H1 (cell line): ENCODE measurements around the gene PRRT1.
"Not testable (repeated sequence)": the region's sequence is repeated elsewhere in the genome, so short reads cannot be mapped to it uniquely, and the experiment has no call there.

ENCODE experiments used
- CBX5 ChIP-seq: fragments of 300-800, 300-1000 bp; sonication (generic); IDR thresholded peaks from 2 replicates; pipeline ENCODE4 v1.7.1; 2016; ENCODE audit warnings: antibody characterized with exemption, low read length, low read depth
- CTCF ChIP-seq, 3 experiments: IDR thresholded peaks; 1 replicate in 2 of 3; 2 replicates in 1 of 3; pipeline versions ENCODE4 v1.5.1 to v1.6.1; 2011; ENCODE audit warnings: low read length in 3 of 3, mild to moderate bottlenecking in 3 of 3, inconsistent platforms in 2 of 3, low read depth in 1 of 3, moderate library complexity in 1 of 3; ENCODE audit not compliant: insufficient read depth in 1 of 3; ENCODE audit errors: control extremely low read depth in 1 of 3
- MAX ChIP-seq: IDR thresholded peaks from 2 replicates; pipeline ENCODE4 v1.6.1; 2012; ENCODE audit warnings: inconsistent platforms
- NRF1 ChIP-seq: IDR thresholded peaks from 2 replicates; pipeline ENCODE4 v1.6.1; 2011; ENCODE audit warnings: mild to moderate bottlenecking, low read depth, low read length, improper control_type of control experiment
- POLR2A ChIP-seq, 2 experiments: IDR thresholded peaks; 1 replicate in 1 of 2; 2 replicates in 1 of 2; pipeline ENCODE4 v1.6.1; 2011; ENCODE audit warnings: low read depth in 2 of 2, low read length in 2 of 2, mild to moderate bottlenecking in 2 of 2; ENCODE audit errors: control extremely low read depth in 1 of 2
- RAD21 ChIP-seq, 2 experiments: IDR thresholded peaks in 1 of 2; conservative IDR thresholded peaks in 1 of 2; 2 replicates each; pipeline ENCODE4 v1.6.1; 2011; ENCODE audit warnings: low read depth in 2 of 2, low read length in 2 of 2, improper control_type of control experiment in 1 of 2, inconsistent platforms in 1 of 2, mild to moderate bottlenecking in 1 of 2, moderate library complexity in 1 of 2
- TCF12 ChIP-seq: IDR thresholded peaks from 2 replicates; pipeline ENCODE4 v1.6.1; 2011; ENCODE audit warnings: low read depth, mild to moderate bottlenecking, low read length
- YY1 ChIP-seq: IDR thresholded peaks from 2 replicates; pipeline ENCODE4 v1.6.1; 2011; ENCODE audit warnings: low read depth, mild to moderate bottlenecking, low read length

GRCh38 chr6:32187725-32188380 is 36.1 kb upstream of the PRRT1 start:
- not testable (repeated sequence) for TF ChIP-seq CTCF (IDR thresholded peaks at IDR 0.05; ENCODE audit: control extremely low read depth in 1 of 3, insufficient read depth in 1 of 3, low read depth in 1 of 3, low read length in 3 of 3); YY1; MAX; NRF1; TCF12; RAD21 (IDR thresholded peaks at IDR 0.05 in 1 of 2, conservative IDR thresholded peaks at IDR 0.05 in 1 of 2; ENCODE audit: low read depth in 2 of 2, low read length in 2 of 2); POLR2A (IDR thresholded peaks at IDR 0.05; ENCODE audit: control extremely low read depth in 1 of 2, low read depth in 2 of 2, low read length in 2 of 2); CBX5
